IPS DF 4.7 (cell line): ENCODE measurements around the gene RBMS3.
"Not testable (repeated sequence)": the region's sequence is repeated elsewhere in the genome, so short reads cannot be mapped to it uniquely, and the experiment has no call there.

Source experiments
- DNase-seq: peaks from one replicate; pipeline ENCODE4 v3.0.0-alpha.2; 2013; ENCODE audit warnings: low spot score; ENCODE audit errors: extremely low read depth

Gene RBMS3

DNA sequence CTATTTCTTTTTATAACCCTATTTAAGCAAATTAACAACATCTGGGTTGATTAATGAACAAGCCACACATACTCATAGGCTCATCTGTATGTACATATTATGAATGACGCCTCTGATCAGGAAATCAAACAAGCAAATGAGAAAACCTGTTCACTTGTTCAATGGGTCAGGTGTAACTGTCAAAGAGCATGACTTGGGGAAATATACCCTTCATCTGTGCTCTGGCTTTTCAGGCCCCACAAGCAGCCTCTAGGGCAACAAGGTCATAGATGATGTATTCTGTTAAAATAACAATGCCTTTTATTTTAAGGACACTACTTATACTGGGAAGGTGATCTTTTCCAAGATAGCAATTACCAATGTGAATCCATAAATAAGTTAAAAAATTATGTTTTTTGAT lies 102.0 kb downstream of the RBMS3 start:
- no peak for DNase-seq

DNA sequence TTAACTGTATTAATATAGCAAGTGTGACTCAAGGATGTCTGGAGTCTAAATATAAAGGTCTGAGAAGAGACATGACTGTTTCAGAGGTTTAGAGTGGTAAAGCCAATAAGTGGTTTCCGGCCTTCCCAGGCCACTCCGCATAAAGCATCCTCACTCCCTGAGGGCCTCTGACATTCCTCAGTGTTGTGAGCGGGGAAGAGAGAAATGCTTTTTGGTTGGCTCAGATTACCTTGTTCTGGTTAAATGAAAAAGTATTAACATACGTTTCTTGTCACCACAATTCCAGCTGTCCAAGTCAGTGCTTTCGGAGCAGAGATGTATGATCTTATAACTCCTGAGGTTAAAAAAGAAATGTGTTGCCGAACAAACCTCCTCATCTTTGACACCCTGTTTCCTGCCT lies 103.8 kb downstream of the RBMS3 start:
- DNase-seq = no peak

DNA sequence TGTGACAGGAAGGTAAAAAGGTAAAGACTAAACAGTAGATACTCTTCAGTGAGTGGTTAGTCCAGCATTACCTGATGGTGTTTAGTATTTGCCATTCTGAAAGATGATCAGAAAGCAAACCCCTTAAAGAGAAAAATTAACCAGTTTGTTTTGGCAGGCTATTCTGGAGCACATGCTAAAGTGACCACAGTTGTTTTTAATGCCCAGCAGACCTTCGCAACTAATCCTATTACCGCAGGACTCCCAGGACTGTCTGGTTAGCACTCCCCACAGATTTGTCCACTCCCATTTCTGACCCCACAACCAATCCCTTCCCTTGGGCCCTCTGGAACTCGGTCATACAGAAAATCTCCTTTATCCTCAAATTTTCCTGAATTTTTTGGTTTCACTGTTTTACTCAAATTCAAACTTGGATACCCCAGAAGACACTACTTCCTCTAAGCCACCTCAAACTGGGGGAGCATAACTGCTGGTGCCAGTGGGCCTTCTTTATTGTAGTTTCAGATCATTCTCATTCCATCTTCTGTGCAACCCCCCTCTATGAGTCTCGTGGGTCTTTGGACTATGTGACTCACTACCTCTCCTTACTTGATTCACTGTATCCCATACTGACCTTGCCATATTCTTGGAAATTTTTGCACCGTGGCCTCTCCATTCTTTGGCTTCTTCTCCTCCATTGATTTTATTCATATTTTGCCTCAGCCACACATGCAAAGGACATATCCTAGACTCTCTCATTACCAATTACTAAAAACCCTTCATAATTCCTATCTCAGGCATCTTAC lies 104.4 kb downstream of the RBMS3 start:
- DNase-seq = no peak

DNA sequence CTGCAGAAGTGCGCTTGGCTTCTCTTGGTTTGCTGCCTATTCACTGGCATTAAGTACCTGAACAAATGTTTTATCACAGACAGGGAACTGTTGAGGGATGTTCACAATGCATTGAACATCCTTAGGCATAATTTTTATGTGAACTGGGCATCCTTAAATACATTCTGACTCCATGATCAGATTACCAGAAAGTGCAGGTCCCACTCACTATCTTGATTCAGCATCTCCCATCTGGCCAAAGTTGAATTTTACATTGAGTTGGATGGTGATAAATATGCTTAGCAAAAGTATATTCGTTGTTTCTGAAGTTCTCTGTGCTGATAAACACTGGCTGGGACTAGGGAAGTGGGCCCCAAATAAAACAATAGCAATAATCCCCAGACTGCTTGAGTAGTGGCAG lies 108.5 kb downstream of the RBMS3 start:
- DNase-seq = no peak

DNA sequence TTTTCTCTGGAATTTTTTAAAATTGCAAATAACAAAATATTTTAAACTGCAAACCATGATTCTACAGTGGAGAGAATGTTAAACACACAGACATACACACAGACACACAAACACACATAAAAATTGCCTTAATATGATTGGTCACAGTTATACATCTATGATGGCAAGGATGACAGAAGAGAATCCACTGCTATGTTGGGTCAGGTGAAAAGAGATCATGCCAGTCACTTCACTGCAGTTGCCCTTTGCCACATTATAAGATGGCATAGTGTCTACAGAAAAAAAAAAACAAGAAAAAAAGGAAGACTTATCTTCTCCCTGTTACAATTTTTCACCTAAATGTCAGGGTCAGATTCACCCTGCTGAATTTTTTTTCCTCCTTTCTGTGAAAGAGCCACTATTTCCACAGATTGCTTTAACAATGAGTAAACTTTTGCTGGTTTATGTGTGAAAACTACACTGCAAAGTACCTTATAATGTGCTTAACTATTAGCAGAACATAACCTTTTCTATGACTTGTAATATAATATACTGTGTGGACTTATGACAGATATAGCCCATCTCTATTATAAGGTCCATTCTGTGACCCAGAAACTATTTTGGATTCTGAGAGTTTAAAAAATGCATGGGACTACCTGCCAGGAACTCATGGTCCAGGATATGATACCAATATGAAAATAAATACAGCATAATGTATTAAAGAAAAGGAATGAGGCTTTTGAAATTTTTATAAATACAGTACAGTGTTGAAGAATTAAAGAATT lies 111.9 kb downstream of the RBMS3 start:
- no peak for DNase-seq

DNA sequence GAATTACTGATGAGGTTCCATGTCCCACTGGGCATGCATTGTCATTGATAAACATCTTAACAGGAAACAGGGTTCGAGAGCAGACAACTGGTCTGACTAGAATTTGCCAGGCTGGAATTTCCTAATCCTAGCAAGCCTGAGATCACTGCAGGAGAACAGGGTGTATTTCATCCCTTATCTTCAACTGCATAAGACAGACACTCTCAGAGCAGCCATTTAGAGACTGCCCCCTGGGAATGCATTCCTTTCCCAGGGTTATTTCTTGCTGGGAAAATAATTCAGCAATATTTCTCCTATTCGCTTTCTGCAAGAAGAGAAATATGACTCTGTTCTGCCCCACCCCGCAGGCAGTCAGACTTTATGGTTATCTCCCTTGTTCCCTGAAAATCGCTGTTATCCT lies 113.1 kb downstream of the RBMS3 start:
- not testable (repeated sequence) for DNase-seq

DNA sequence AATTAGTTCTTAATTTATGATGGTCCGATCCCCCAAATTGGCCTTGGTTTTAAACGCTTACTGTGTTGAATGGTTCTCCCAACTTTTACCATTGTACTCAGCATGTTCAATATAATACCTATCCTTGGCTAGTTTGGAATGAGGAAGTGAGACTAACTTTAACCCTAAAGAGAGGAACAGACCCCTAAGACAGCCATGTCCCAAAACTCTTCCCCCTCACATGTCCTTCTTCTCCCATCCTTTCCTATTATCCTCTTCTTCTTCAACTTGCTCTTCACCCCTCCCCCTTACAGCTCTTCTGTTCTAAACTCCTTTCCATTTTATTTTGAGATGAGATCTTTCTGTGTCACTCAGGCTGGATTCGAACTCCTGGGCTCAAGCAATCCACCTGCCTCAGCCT lies 116.5 kb downstream of the RBMS3 start:
- no peak for DNase-seq

DNA sequence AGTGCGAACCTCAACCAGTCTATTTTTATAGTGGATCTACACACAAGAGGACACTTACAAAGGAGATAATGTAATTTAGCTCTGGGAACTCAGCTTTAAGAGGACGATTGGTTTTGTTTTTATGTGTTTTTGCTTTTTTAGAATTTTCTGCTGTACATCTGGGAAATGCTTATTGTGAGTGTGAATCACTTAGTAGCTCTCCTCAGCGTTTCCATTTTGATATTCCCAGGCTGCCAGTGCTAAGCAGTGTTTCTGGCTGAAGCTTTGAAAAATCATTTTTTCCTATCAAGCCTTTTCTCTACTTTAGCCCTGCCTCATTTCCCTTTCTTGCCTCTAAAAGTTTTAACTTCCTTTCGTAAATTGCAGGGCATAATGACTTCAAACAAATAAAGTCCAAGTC lies 117.9 kb downstream of the RBMS3 start:
- DNase-seq = no peak

DNA sequence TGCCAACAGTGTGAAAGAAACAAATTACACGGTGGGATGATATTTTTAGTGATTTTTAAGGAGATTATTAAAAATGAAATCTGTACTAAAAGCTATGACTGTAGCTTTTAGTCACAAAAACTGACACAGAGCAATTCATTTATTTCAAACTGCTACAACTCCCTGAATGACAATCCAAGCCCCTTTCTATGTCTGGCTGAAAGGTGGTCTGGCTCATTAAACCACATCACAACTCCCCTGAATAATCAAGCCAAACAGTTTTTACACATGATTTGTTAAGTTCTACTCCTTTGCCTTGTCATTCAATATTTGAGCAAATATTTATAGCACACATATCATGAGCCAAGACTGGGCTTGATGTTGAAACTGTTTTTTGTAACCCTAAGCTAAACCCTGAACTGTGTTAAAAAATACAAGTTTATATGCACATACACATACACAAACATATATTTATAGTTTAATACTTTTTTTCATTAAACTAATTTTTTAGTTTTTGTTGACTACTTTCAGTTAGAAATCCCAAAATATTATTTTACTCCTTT lies 125.5 kb downstream of the RBMS3 start:
- no peak for DNase-seq

DNA sequence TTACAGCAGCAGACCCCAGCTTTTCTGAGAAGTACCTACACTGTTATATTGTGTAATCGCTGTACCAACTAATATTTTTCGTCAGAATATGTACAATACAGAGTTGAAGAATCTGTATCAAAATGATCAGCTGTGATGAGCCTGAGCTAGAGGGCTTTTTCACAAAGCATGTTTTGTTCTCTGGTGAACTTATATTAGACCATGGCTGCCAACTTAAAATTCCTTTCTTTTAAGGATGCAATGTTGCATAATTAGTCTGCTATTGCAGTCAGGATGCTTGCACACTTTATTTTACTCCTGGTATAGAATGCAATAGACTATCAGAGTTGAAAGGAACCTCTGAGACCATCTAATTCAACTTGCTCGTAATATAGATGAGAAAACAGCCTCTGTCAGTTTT lies 127.8 kb downstream of the RBMS3 start:
- no peak for DNase-seq

DNA sequence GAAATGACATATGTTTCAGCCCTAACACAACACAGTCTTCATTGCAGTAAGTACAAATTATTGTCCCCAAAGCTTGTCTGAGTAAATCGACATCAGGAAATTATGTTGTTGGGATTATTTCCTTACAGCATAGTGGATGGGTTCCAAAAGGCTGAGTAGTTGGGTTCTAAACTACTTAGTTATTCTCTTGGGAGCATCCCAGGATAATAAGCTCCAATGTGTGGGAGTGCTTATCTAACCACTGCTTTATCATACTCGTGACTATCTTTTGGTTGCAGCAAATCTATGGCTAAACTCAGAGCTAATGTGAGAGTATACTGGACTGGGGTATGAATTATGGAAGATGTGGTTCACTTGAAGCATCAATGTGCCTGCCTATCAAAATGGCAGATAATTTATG lies 128.5 kb downstream of the RBMS3 start:
- no peak for DNase-seq

DNA sequence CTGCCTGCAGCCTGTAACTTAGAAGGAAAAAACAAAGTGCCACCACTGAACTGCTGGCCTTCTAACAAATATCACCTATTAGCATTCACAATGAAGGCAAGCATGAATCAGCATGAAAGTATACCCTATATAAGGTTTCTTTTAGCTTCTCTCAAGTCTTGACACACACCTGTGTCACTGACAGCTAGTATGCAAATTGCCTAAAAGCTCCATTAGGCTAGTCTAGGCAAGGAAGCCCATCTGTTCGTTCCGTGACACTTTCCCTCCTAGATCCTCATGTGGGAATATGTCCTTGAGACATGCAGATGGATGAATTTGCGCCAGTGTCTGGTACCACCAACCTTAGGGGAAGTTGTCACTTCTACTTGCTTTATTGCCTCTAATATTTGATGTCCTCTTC lies 129.3 kb downstream of the RBMS3 start:
- no peak for DNase-seq

DNA sequence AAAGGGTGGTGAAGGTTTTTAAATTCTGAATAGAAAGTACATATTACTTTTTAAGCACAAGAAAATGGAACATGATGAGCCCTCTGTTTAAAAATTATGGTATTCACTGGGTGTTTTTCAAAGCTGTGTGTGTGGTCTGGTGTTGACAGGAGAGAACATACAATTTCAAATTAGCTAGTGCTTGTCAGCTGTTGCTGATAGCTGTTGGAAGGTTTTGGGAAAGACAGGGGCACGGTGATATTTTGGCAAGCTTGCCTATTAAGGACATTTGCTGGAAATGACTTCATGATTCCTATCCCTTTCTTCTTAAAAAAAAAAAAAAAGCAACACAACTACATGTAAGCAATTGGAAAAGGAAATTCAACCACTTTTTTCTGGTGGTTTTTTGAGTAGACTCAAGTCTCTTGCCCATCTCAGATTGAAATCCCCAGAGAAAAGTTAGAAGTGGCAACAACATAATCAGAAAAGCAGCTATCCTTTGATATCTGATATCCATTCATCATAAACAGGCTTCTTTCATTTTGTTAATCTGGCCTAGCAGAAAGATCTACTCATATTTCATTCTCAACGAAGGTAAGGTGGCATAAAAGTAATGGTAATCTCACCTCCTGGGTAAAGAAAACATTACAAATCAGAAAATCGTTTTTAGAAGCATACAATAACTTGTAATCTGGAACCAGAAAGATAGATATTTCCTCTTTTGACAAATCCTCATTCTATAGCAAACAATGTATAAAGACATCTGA lies 130.0 kb downstream of the RBMS3 start:
- no peak for DNase-seq

DNA sequence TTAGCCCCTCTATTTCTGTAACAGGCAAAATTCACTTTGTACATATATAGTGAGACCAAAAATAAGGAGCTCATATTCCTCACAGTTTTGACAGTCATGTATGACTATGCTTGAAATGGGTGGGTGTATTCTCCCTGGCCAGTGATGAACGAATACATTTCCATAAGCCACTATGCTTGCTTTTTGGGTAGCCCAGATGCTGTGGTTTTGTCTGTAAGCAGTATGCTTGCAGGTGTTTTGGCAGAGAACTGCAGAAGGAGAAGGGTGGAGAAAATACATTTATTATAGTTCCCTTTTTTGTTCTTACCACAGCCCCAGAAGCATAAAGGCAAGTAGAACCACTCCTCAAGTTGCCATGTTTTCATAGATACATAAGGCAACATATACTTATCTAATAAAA lies 131.2 kb downstream of the RBMS3 start:
- DNase-seq = no peak

DNA sequence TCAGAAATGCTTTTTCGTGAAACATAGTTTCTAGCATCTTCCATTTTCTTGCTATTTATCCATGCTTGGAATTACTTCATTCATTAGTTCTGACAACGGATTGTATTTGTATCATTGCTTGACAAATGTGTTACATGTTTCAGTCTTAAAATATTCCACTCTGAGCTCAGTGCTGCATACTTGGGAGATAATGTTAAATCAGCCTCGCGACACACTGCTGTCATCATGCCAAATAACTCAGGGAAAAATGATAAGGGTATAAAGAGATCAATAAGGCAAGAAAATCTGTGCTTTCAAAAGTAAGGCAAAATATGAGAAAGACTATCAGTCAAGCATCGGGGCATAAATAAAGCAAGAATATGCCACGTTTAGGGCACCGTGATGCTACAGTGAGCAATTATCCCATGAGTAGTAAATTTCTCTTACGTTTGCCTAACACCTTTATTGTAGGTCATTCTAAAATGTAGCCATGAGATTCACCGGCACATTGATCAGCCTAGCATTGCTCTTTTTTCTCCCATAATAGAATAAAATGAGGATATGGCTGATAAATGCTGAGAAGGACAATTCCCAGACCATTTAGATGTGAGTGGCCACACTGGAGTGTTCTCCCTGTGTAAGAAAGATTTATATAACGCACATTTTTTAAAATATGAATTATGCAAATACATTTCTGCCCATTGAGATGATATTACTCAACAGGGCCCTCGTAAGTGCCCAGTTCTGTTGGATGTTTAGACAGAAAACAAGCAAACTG lies 133.8 kb downstream of the RBMS3 start:
- no peak for DNase-seq

DNA sequence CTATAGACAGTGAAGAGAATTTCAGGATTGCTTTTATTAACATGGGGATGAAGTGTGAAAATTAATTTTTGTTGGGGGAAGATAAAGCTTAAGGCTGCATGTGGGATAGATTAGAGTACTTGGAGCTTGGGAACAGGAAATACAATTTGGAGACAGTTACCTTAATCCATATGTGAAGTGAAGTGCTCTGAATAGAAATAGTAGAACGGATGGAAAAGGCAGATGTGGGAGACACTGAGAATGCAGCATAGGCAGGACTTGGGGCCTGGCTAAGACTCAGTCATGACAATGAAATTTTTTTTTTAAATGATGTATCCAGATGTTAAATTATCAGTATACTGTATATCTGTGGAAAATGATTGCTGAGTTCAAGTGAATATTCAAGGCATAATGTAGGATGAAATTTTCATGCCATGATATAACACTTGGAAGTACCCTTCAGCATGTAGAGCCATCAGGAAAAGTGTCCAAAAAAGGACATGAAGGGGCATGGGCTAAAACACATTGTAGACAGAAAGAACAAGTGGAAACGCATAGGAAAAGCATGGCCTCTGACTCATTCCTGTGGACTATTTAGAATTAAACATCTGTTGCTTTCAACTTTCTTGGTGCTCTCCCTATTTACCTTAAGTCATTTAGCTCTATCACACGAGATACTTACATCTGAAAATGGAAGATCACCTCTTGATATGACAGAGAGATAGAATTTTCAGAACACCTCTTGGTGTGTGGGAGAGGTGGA lies 134.8 kb downstream of the RBMS3 start:
- no peak for DNase-seq

DNA sequence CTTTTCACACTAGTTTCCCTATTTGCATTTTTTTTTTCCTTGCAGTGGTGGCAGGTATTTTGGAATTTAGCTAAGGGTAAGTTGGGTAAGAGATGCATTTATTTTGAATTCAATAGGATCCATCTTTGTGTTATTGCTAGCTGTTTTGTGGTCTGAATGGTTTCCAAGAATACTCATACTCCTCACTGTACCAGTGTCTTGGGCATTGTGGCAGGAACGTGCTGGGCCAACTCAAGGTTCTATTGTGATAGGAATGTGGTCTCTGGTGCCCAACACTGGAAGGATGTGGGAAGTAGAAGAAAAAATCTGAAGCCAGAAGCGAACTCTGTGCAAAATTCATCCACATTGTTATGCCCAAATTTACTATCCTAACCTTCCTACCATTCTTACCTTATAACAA lies 135.6 kb downstream of the RBMS3 start:
- no peak for DNase-seq

DNA sequence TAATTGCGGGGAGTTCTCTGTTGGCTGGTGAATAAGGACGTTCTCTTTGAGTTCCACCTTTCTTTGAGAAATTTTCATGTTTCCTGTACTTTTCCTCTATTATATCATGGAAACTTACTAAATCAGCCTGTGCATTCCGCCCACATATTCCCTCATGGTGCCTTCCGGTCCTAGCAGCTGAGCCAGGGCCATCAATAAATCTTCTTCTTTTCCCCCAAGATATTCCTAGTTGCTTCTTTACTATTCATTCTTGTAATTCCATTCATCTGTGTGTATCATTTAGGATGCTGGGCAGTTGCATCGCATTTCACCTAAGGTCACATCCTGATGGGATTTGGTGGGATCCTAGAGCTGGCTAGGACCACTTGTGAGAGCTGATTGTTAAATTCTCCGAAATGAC lies 139.2 kb downstream of the RBMS3 start:
- no peak for DNase-seq

DNA sequence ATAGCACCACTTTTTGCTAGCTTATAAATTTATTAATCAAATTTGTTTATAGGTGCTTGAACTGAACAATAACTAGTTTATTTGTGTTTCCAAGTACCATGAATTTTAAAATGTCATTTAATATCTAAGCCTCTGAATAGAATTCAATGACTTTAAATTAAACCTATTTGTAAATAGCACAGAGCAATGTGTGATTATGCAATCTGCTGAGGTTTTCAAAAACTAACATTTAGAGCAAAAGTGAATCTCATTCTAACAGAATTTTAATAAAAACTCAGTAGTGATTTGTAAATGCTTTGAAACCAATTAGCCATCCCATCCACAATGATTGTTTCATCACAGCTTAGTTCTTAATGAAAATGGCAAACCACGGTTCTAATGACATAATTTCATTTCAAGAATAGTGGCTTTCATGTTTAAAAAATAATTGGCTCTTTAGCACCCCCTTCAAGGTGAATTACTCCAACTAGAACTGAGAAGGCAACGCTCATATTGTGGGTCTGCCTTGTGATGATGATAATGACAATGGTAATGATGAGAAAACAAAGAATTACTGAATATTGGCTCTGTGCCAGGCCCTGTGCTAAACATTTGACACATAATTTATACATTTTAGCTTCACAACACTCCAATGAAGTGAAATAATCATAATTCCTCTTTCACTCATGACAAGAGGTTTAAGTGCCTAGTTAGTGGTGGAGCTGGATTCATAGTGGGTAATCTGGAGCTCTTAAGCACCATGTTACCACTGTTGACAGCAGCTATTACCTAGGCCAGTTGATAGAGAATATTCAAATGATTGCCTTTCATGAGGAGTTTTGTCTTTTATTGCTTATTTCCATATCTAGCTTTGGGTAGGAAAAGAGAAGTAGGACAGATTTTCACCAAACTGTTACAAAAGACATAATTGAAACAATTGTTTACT lies 145.7 kb downstream of the RBMS3 start:
- no peak for DNase-seq
